ENCODE data around the gene FGFBP1.

GRCh38 chr4:15888515-15888914 is 50.0 kb downstream of the FGFBP1 start:
- no peak for TF ChIP-seq CTCF (conservative IDR thresholded peaks at IDR 0.05; ENCODE audit: low read depth, low read length)
- no peak for TF ChIP-seq CEBPB (IDR thresholded peaks at IDR 0.05; ENCODE audit: low read depth, low read length)
- no peak for TF ChIP-seq POLR2A (IDR thresholded peaks at IDR 0.05; ENCODE audit: low read depth, low read length)
- TF ChIP-seq RAD21 (IDR thresholded peaks at IDR 0.05; ENCODE audit: low read length): no peak
- no peak for TF ChIP-seq CHD1 (IDR thresholded peaks at IDR 0.05; ENCODE audit: low read depth, low read length)

Data from IMR-90 (cell line).